Measurements from ENCODE around the gene USH1G. TPM values are rescaled to one million over a fixed set of nuclear protein-coding genes. Genes with fewer than 3 reads are reported as not detected.

The USH1G gene
- total RNA-seq, 1 donor from 2014 or later, result 0.21 TPM

- ATAC-seq (no peak), DNase-seq (no peak)
- H3K27ac ChIP-seq, result no peak overlapping the region
- no peak for TF ChIP-seq CTCF (IDR thresholded peaks at IDR 0.05)
- no peaks in the 10 kb centered on the region for H3K36me3 ChIP-seq
- H3K9me3 ChIP-seq, result no peaks in the 10 kb centered on the region
- no peak overlapping the region for H3K4me3 ChIP-seq
- intact Hi-C loops (cut with DNase I), result no loop called here
- H3K4me1 ChIP-seq, result peaks cover 8% of the 10 kb centered on the region
- H3K27me3 ChIP-seq (ENCODE audit: low read depth), result no peaks in the 10 kb centered on the region
Observed at GRCh38 chr17:74868251-74868907, 54.7 kb downstream of the USH1G start.

DNA sequence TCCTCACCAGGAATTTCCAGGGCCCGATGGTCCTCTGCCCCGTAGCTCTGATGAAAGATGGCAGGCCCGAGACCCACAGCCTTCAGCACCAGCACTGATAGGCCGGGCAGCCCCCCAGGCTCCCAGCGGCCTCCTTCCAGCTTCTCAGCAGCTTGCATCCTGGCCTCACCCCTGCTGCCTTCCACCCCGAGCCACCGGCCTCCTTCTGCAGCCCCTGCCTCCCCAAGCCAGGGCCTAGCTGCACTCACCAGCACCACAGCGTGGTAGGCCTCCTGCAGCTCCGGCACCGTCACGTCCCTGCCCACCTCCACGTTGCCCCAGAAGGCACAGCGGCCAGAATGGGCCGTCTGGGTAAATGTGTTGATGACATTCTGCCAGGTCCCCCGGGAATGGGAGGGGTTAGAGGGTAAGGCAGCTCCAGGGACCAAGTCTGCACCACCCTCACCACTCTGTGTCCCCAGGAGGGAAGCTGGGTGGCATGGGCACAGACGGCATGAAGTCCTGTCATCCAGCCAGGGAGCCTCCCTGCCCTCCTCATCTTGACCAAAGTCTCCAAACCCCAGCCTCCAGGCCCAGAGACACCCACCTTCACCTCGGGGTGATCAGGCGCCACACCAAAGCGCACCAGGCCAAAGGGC is 56.7 kb downstream of the USH1G start:
- Histone ChIP-seq H3K4me3 (no peak overlapping the region), H3K4me1 (peaks cover 9% of the 10 kb centered on the region), H3K36me3 (no peaks in the 10 kb centered on the region), H3K27me3 (ENCODE audit: low read depth) (no peaks in the 10 kb centered on the region), H3K27ac (no peak overlapping the region), H3K9me3 (no peaks in the 10 kb centered on the region)
- intact Hi-C loops (cut with DNase I), result no loop called here
- no peak for DNase-seq
- no peak for TF ChIP-seq CTCF (IDR thresholded peaks at IDR 0.05)
- no peak for ATAC-seq

Other genes starting within 250 kb of the USH1G start
- 66.2 TPM for gene CD300LF, start 210.3 kb downstream of the USH1G start, total RNA-seq
- 7.4 TPM for gene RAB37, start 186.0 kb downstream of the USH1G start, total RNA-seq
- gene NHERF1, start 174.6 kb downstream of the USH1G start, total RNA-seq, result 35.7 TPM
- gene NAT9, start 146.9 kb downstream of the USH1G start, total RNA-seq, result 48.6 TPM
- gene GRIN2C, start 63.4 kb downstream of the USH1G start, total RNA-seq, result 0.83 TPM
- 12.6 TPM for gene FDXR, start 50.3 kb downstream of the USH1G start, total RNA-seq
- not detected for gene FADS6, start 29.6 kb downstream of the USH1G start, total RNA-seq
- not detected for gene OTOP2, start 1.0 kb upstream of the USH1G start, total RNA-seq
- not detected for gene OTOP3, start 12.6 kb upstream of the USH1G start, total RNA-seq
- gene HID1, start 49.5 kb upstream of the USH1G start, total RNA-seq, result 28.6 TPM
- gene CDR2L, start 64.4 kb upstream of the USH1G start, total RNA-seq, result 12.6 TPM
- gene MRPL58, start 89.4 kb upstream of the USH1G start, total RNA-seq, result 22.4 TPM
- 171 TPM for gene ATP5PD, start 123.7 kb upstream of the USH1G start, total RNA-seq
- gene KCTD2, start 124.0 kb upstream of the USH1G start, total RNA-seq, result 22.9 TPM
- 32.3 TPM for gene SLC16A5, start 164.7 kb upstream of the USH1G start, total RNA-seq
- 16.7 TPM for gene ARMC7, start 186.7 kb upstream of the USH1G start, total RNA-seq
- 34.9 TPM for gene NT5C, start 208.5 kb upstream of the USH1G start, total RNA-seq
- 61.1 TPM for gene JPT1, start 231.3 kb upstream of the USH1G start, total RNA-seq